H1 (cell line): ENCODE data around the gene IFNGR1. TPM values are rescaled to one million over a fixed set of nuclear protein-coding genes. Genes with fewer than 3 reads are reported as not detected.

Experiments
- CTCF ChIA-PET: fragments of 300-600 bp; sonication (Branson Sonifier 250); formaldehyde crosslinking; loops from one replicate; lab custom pipeline; 2021; ENCODE audit not compliant: partially characterized antibody; lab: Charles Lee
- POLR2A ChIA-PET: fragments of 300-600 bp; sonication (Branson Sonifier 250); formaldehyde crosslinking; loops from one replicate; lab custom pipeline; 2021; ENCODE audit warnings: inconsistent platforms; ENCODE audit not compliant: partially characterized antibody; lab: Charles Lee
- DNase-seq, 2 experiments: peaks; one replicate each; pipeline versions ENCODE4 v3.0.0 to v3.0.0-alpha.2; 2010 to 2022; ENCODE audit warnings: low spot score in 2 of 2, low read depth in 1 of 2, mixed read lengths in 1 of 2
- FAIRE-seq: peaks from 2 replicates; lab custom pipeline; 2011; peaks lifted over from hg19 to GRCh38; lab: Jason Lieb, UNC
- H2AFZ ChIP-seq: 2 replicates; pipeline ENCODE4 v1.8.1; 2012; ENCODE audit warnings: low read length, inconsistent platforms
- H2AK5ac ChIP-seq: 2 replicates; pipeline ENCODE4 v1.6.1; 2013; ENCODE audit warnings: low read depth, low read length
- H2BK120ac ChIP-seq: replicated peaks from 2 replicates; pipeline ENCODE3; 2013; ENCODE audit warnings: low read depth, low read length, inconsistent platforms
- H2BK12ac ChIP-seq: 2 replicates; pipeline ENCODE4 v1.6.1; 2013; ENCODE audit warnings: low read depth, low read length
- H2BK15ac ChIP-seq: 2 replicates; pipeline ENCODE4 v1.6.1; 2013; ENCODE audit warnings: low read length
- H2BK20ac ChIP-seq: 2 replicates; pipeline ENCODE4 v1.6.1; 2013; ENCODE audit warnings: low read length
- H2BK5ac ChIP-seq: 2 replicates; pipeline ENCODE4 v1.6.1; 2013; ENCODE audit warnings: low read depth, low read length
- H3K14ac ChIP-seq: 2 replicates; pipeline ENCODE4 v1.6.1; 2013; ENCODE audit warnings: inconsistent platforms; ENCODE audit not compliant: insufficient read length
- H3K18ac ChIP-seq: 2 replicates; pipeline ENCODE4 v1.6.1; 2013; ENCODE audit warnings: low read length; ENCODE audit errors: extremely low read depth
- H3K23ac ChIP-seq: 2 replicates; pipeline ENCODE4 v1.6.1; 2013; ENCODE audit warnings: inconsistent platforms; ENCODE audit not compliant: insufficient read length
- H3K23me2 ChIP-seq: 2 replicates; pipeline ENCODE4 v1.6.1; 2013; ENCODE audit warnings: low read depth, low read length
- H3K27ac ChIP-seq: 2 replicates; pipeline ENCODE4 v1.6.1; 2011; ENCODE audit warnings: low read depth, low read length, inconsistent platforms
- H3K27me3 ChIP-seq, 4 experiments: replicated peaks in 1 of 4; 1 replicate in 1 of 4; 2 replicates in 3 of 4; pipeline versions ENCODE4 v1.6.1 to v1.8.1; 2011 to 2013; ENCODE audit warnings: low read length in 3 of 4, mild to moderate bottlenecking in 3 of 4, inconsistent platforms in 2 of 4, mixed read lengths in 2 of 4, moderate library complexity in 1 of 4; ENCODE audit not compliant: control insufficient read depth in 3 of 4, insufficient read depth in 3 of 4; ENCODE audit errors: extremely low read depth in 1 of 4
- H3K36me3 ChIP-seq, 4 experiments: 2 replicates each; pipeline versions ENCODE4 v1.6.1 to v1.8.1; 2011 to 2013; ENCODE audit warnings: mild to moderate bottlenecking in 4 of 4, low read length in 3 of 4, moderate library complexity in 2 of 4, control low read depth in 1 of 4, inconsistent platforms in 1 of 4; ENCODE audit not compliant: insufficient read depth in 4 of 4, control insufficient read depth in 2 of 4
- H3K4ac ChIP-seq: replicated peaks from 2 replicates; pipeline ENCODE3; 2013; ENCODE audit warnings: low read length, low read depth, mixed read lengths, inconsistent platforms; ENCODE audit not compliant: insufficient read length
- H3K4me1 ChIP-seq, 4 experiments: replicated peaks in 1 of 4; 1 replicate in 1 of 4; 2 replicates in 3 of 4; pipeline versions ENCODE4 v1.6.1 to v1.8.1; 2011 to 2013; ENCODE audit warnings: low read length in 3 of 4, inconsistent platforms in 2 of 4, mixed read lengths in 1 of 4; ENCODE audit not compliant: insufficient read depth in 4 of 4, control insufficient read depth in 3 of 4
- H3K4me2 ChIP-seq, 2 experiments: 2 replicates each; pipeline versions ENCODE4 v1.6.1 to v1.8.1; 2011 to 2013; ENCODE audit warnings: low read depth in 2 of 2, low read length in 2 of 2, control low read depth in 1 of 2, inconsistent platforms in 1 of 2, mild to moderate bottlenecking in 1 of 2; ENCODE audit not compliant: insufficient read depth in 1 of 2
- H3K4me3 ChIP-seq, 4 experiments: fragments of 200-600, 300-600 bp in 1 of 4; sonication (generic), shearing (Covaris generic), sonication (Bioruptor Twin) in 1 of 4; 2 replicates each; pipeline versions ENCODE4 v1.5.1 to v1.8.1; 2011 to 2016; ENCODE audit warnings: low read length in 4 of 4, low read depth in 3 of 4, control low read depth in 2 of 4, inconsistent platforms in 2 of 4, mild to moderate bottlenecking in 2 of 4, mixed read lengths in 1 of 4, moderate library complexity in 1 of 4; ENCODE audit not compliant: insufficient read depth in 2 of 4; ENCODE audit errors: extremely low read depth in 1 of 4
- H3K56ac ChIP-seq: replicated peaks from 2 replicates; pipeline ENCODE3; 2013; ENCODE audit warnings: low read depth, mild to moderate bottlenecking, mixed read lengths, low read length, inconsistent platforms; ENCODE audit not compliant: insufficient read length
- H3K79me1 ChIP-seq: 2 replicates; pipeline ENCODE4 v1.6.1; 2013; ENCODE audit warnings: low read depth, low read length, control low read depth
- H3K79me2 ChIP-seq, 2 experiments: 2 replicates each; pipeline versions ENCODE4 v1.6.1 to v1.8.1; 2012 to 2013; ENCODE audit warnings: low read length in 2 of 2, mild to moderate bottlenecking in 2 of 2, inconsistent platforms in 1 of 2; ENCODE audit not compliant: insufficient read depth in 2 of 2, control insufficient read depth in 1 of 2
- H3K9ac ChIP-seq, 4 experiments: replicated peaks in 1 of 4; 1 replicate in 1 of 4; 2 replicates in 3 of 4; pipeline versions ENCODE4 v1.6.1 to v1.8.1; 2011 to 2013; ENCODE audit warnings: low read depth in 3 of 4, low read length in 3 of 4, control low read depth in 2 of 4, mild to moderate bottlenecking in 2 of 4, moderate library complexity in 2 of 4, inconsistent platforms in 1 of 4; ENCODE audit errors: extremely low read depth in 1 of 4
- H3K9me3 ChIP-seq, 2 experiments: 2 replicates each; pipeline versions ENCODE4 v1.6.1 to v1.8.1; 2012 to 2013; ENCODE audit warnings: mild to moderate bottlenecking in 2 of 2, moderate library complexity in 2 of 2, control low read depth in 1 of 2, inconsistent platforms in 1 of 2, low read depth in 1 of 2, low read length in 1 of 2, mixed read lengths in 1 of 2; ENCODE audit not compliant: insufficient read depth in 2 of 2
- H4K20me1 ChIP-seq, 2 experiments: replicated peaks in 1 of 2; 2 replicates each; pipeline versions ENCODE3 to v1.8.1; 2011 to 2013; ENCODE audit warnings: inconsistent platforms in 2 of 2, low read length in 2 of 2, mild to moderate bottlenecking in 1 of 2; ENCODE audit not compliant: insufficient read depth in 2 of 2, control insufficient read depth in 1 of 2
- H4K5ac ChIP-seq: 2 replicates; pipeline ENCODE4 v1.6.1; 2013; ENCODE audit warnings: low read length, low read depth, mixed read lengths, inconsistent platforms; ENCODE audit not compliant: insufficient read length
- H4K8ac ChIP-seq: 2 replicates; pipeline ENCODE4 v1.8.0; 2013; ENCODE audit warnings: mild to moderate bottlenecking, moderate library complexity, low read length, inconsistent platforms; ENCODE audit not compliant: insufficient read depth; ENCODE audit errors: extremely low read depth
- H4K91ac ChIP-seq: replicated peaks from 2 replicates; pipeline ENCODE3; 2013; ENCODE audit warnings: low read length, mixed read lengths, inconsistent platforms; ENCODE audit not compliant: insufficient read length
- CHD2 ChIP-seq: IDR thresholded peaks from 2 replicates; pipeline ENCODE4 v1.6.1; 2012; ENCODE audit warnings: low read length, improper control_type of control experiment
- EZH2 ChIP-seq: fragments of 200-600 bp; sonication (generic); IDR thresholded peaks from 2 replicates; pipeline ENCODE4 v1.7.1; 2012; ENCODE audit warnings: low read depth, mild to moderate bottlenecking, moderate library complexity, low read length, inconsistent platforms; ENCODE audit not compliant: severe bottlenecking
- WGBS, 2 experiments: shearing (Covaris generic) in 1 of 2; methylation state at CpG; one replicate each; pipeline versions ENCODE4 v1.1.6 to v1.1.7; 2013 to 2015; ENCODE audit warnings: low lambda C conversion rate in 2 of 2, mixed read lengths in 2 of 2, inconsistent platforms in 1 of 2, low coverage in 1 of 2, missing lambda C conversion rate in 1 of 2; ENCODE audit not compliant: insufficient replicate concordance in 2 of 2, insufficient coverage in 1 of 2, insufficient read length in 1 of 2; ENCODE audit errors: extremely low coverage in 1 of 2, missing lambda C conversion rate in 1 of 2; 5-methylcytosine and 5-hydroxymethylcytosine counted together
- polyA plus RNA-seq, 7 experiments: library from polyadenylated mRNA; depleted of rRNA in 3 of 7; stranded (reverse) in 5 of 7; unstranded in 2 of 7; fragments of >200 nt in 5 of 7; fragments of 200-250 nt in 2 of 7; gene quantifications; 1 replicate in 5 of 7; 2 replicates in 1 of 7; 4 replicates in 1 of 7; pipeline versions ENCODE4 v1.2.1 to v1.2.3, GENCODE V29; 2011 to 2013; ENCODE audit warnings: missing spikeins in 2 of 7, mixed read lengths in 2 of 7
- total RNA-seq: library from RNA; stranded (reverse); fragmentation: NEBNext Ultra II Directional; extraction: Animal tissue kit (Norgen Biotek cat#: 25700); gene quantifications from 2 replicates; pipeline ENCODE4 v1.2.1, GENCODE V29; 2021

IFNGR1 gene
- total and polyA plus RNA-seq, 2 of the 8 experiments (the other 6 are each of a cell fraction or from before 2014, with no cell fraction given), result 9.7 to 20.9 TPM

DNA sequence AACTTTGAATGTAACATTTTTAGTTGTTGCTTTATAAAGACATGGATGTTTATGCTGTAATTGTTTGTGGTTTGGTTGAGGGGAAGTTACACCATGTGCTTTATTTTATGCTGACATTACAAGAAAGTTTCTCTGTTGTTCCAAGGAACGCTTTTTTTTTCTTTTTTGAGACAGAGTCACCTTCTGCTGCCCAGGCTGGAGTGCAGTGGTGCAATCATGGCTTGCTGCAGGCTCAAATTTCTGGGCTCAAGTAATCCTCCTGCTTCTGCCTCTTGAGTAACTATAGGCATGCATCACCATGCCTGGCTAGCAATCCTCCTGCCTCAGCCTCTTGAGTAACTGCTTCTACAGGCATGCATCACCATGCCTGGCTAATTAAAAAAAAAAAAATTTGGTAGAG, 21.0 kb upstream of the IFNGR1 start:
- no peaks in the 10 kb centered on the region for H4K20me1 ChIP-seq
- 73% methylated on average over 1 of the region's 1 CpG; no CpG with 5 or more reads in 1 of the 2 experiments for WGBS, 2 experiments
- H3K4me1 ChIP-seq, result no peaks in the 10 kb centered on the region
- no peak overlapping the region for H2AFZ ChIP-seq
- H3K14ac ChIP-seq, result no peak overlapping the region
- DNase-seq (no peak), FAIRE-seq (no peak)
- H4K5ac ChIP-seq, result no peak overlapping the region
- H2BK12ac ChIP-seq, result no peak overlapping the region
- no peak overlapping the region for H3K23ac ChIP-seq
- no peak overlapping the region for H2AK5ac ChIP-seq
- H2BK120ac ChIP-seq, result no peak overlapping the region
- no peak overlapping the region for H3K4ac ChIP-seq
- no peak overlapping the region for H3K4me3 ChIP-seq
- H3K4me2 ChIP-seq, result no peak overlapping the region
- no peaks in the 10 kb centered on the region for H3K9me3 ChIP-seq
- H4K8ac ChIP-seq, result no peak overlapping the region
- no peak overlapping the region for H4K91ac ChIP-seq
- H2BK20ac ChIP-seq, result no peak overlapping the region
- H2BK15ac ChIP-seq, result no peak overlapping the region
- POLR2A ChIA-PET, result no interaction called here
- H3K79me1 ChIP-seq, result no peaks in the 10 kb centered on the region
- TF ChIP-seq CHD2 (no peak), EZH2 (no peak)
- H3K18ac ChIP-seq, result no peak overlapping the region
- no peak overlapping the region for H3K27ac ChIP-seq
- H3K36me3 ChIP-seq, result no peaks in the 10 kb centered on the region
- CTCF ChIA-PET, result interaction anchor here (0.6 kb wide), 2 partner anchors 8 to 415 kb away, joined by 3 to 4 read pairs; no protein-coding TSS in a partner anchor
- no peaks in the 10 kb centered on the region for H3K23me2 ChIP-seq
- H3K79me2 ChIP-seq, result no peaks in the 10 kb centered on the region
- no peak overlapping the region for H3K56ac ChIP-seq
- no peak overlapping the region for H2BK5ac ChIP-seq
- no peaks in the 10 kb centered on the region for H3K27me3 ChIP-seq
- no peak overlapping the region for H3K9ac ChIP-seq
